Heart right ventricle (tissue), 16 donors: ENCODE results near the gene SSBP1. TPM values are rescaled to one million over a fixed set of nuclear protein-coding genes. Genes with fewer than 3 reads are reported as not detected.

Experiments
- ATAC-seq, 8 donors: fragments of 200-7000 bp; cut with Tn5 transposase; one replicate each; pipeline ENCODE4 v1.9.1; 2020; ENCODE audit warnings: mild to moderate bottlenecking in 8 of 8, moderate library complexity in 8 of 8, moderate number of reproducible peaks in 1 of 8
- DNase-seq, 2 donors: peaks; one replicate each; pipeline ENCODE4 v3.0.0-alpha.2; 2020
- H3K27ac ChIP-seq, 10 donors: fragments of 200-600 bp; sonication (generic) in 2 of 10; one replicate each; pipeline versions ENCODE4 v1.5.0 to v1.8.0; 2020 to 2022; ENCODE audit warnings: mild to moderate bottlenecking in 3 of 10
- H3K27me3 ChIP-seq, 7 donors: fragments of 200-600 bp; one replicate each; pipeline ENCODE4 v1.8.0; 2021 to 2022; ENCODE audit warnings: mild to moderate bottlenecking in 2 of 7
- H3K36me3 ChIP-seq, 9 donors: fragments of 200-600 bp; sonication (generic) in 1 of 9; one replicate each; pipeline versions ENCODE4 v1.5.0 to v1.8.0; 2020 to 2022; ENCODE audit warnings: mild to moderate bottlenecking in 2 of 9
- H3K4me1 ChIP-seq, 9 donors: fragments of 200-600 bp; sonication (generic) in 1 of 9; one replicate each; pipeline versions ENCODE4 v1.5.0 to v1.8.0; 2020 to 2022; ENCODE audit warnings: mild to moderate bottlenecking in 4 of 9
- H3K4me3 ChIP-seq, 10 donors: fragments of 200-600 bp; sonication (generic) in 2 of 10; one replicate each; pipeline versions ENCODE4 v1.5.0 to v1.8.0; 2020 to 2022; ENCODE audit warnings: mild to moderate bottlenecking in 7 of 10, moderate library complexity in 2 of 10
- H3K9me3 ChIP-seq, 11 donors: fragments of 200-600 bp in 10 of 11; sonication (generic) in 2 of 11; one replicate each; pipeline versions ENCODE4 v1.5.0 to v1.8.0; 2013 to 2022; ENCODE audit warnings: mild to moderate bottlenecking in 2 of 11, control low read depth in 1 of 11, moderate library complexity in 1 of 11
- WGBS, 2 donors: extraction: QIAGEN DNeasy Blood & Tissue Kit; methylation state at CpG; one replicate each; pipeline ENCODE4 v1.1.7; 2013; ENCODE audit warnings: inconsistent platforms in 1 of 2; 5-methylcytosine and 5-hydroxymethylcytosine counted together
- intact Hi-C, 10 donors: fragments of 100-400 bp; cut with DNase I; formaldehyde crosslinking; loops; one replicate each; pipeline versions ENCODE4 v1.11.1 to v1.14.2; 2022
- polyA plus RNA-seq, 2 donors: library from polyadenylated mRNA; stranded (reverse); fragments of 200-250 nt; gene quantifications; one replicate each; pipeline ENCODE4 v1.2.3, GENCODE V29; 2013
- total RNA-seq, 10 donors: library from RNA; stranded (reverse); fragmentation: NEBNext Ultra II Directional in 3 of 10; extraction: Animal tissue kit (Norgen Biotek cat#: 25700) in 3 of 10; gene quantifications; one replicate each; pipeline versions ENCODE4 v1.2.1 to v1.2.4, GENCODE V29; 2021 to 2023
- TF ChIP-seq, protein P1 (sequence below), 9 donors: fragments of 200-600 bp; sonication (generic) in 2 of 9; IDR thresholded peaks; one replicate each; pipeline versions ENCODE4 v1.5.0 to v1.8.0; 2021 to 2022; ENCODE audit warnings: antibody characterized with exemption in 9 of 9, mild to moderate bottlenecking in 5 of 9, moderate library complexity in 1 of 9
- donor health status: Arrhythmogenic right ventricular cardiomyopathy.
- donor health status: ischemic (EF 13 %, LVEDD 7.1; RV severe dilation, severe dysfunction).
- donor health status: healthy with polysubstance abuse.
- donor health status: DM: no; HTN: yes; CAD: no.
- donor health status: DM: no; HTN: no; CAD: no.
- donor health status: ischemic (EF 25% LVEDD 6.9; RV normal size, moderate dysfunction).
- donor health status: ischemic (EF 25% LVEDD 5.7; RV mildly dilated, moderate dysfunction).
- donor health status: healthy.
- donor health status: DM: yes; HTN: yes; CAD: no.
- donor health status: Ischemic cardiomyopathy.
- donor health status: ischemic (EF 35%, LVEDD 5.7; RV mildly dilated, moderate dysfunction).
- donor health status: nonischemic (EF 11% LVEDD 7.7; RV severe dilation, severe dysfunction).
- donor health status: DM: yes; HTN: yes; CAD: no.
- donor health status: PGD.
- donor health status: ischemic (EF 29% LVEDD 5.4; RV normal size, mild dysfunction).
- donor health status: nonischemic (EF 23%, LVEDD 6.1; RV moderate dilation, normal function).

Gene SSBP1
- total and polyA plus RNA-seq, 12 donors: 97.4 to 256 (median 109) TPM

DNA sequence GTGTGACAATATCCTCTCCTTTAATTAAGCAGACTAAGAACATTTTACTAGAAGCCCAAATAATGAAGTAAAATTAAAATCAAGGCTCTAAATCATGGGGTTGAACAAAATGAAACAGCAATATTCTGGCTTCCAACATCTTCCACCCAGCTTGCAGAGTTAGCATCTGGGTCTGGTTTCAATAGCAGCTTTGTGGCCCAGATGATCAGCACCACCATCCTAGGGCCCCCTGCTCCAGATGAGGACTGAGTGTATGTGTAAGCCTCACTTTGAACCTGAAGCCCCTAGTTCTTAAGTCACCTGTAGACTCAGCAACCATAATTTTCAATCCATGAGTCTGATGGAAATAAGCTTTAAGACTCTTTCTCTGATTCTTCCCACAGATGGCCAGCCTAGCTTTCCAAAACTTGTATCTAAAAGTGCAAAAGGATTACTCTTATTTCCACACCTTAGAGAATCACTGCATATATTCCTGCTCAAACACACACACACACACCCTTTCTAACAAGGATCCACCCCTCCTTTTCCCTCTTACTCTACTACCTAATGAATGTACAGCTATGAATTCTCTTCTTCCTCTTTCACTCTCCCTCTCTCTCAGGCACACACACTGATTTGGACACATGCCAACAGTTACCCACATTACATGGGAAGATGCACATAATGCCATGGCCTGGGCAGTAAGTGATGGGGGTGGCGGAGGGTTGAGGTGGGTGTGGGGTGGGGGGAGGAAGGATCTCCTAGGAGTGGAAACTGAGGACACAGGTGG, 39.7 kb upstream of the SSBP1 start:
- DNase-seq (no peak), ATAC-seq (no peak)
- no peak overlapping the region for H3K27ac ChIP-seq
- WGBS, 2 donors: 91 to 100% methylated on average over 1 of the region's 1 CpG
- TF ChIP-seq, protein P1, sequence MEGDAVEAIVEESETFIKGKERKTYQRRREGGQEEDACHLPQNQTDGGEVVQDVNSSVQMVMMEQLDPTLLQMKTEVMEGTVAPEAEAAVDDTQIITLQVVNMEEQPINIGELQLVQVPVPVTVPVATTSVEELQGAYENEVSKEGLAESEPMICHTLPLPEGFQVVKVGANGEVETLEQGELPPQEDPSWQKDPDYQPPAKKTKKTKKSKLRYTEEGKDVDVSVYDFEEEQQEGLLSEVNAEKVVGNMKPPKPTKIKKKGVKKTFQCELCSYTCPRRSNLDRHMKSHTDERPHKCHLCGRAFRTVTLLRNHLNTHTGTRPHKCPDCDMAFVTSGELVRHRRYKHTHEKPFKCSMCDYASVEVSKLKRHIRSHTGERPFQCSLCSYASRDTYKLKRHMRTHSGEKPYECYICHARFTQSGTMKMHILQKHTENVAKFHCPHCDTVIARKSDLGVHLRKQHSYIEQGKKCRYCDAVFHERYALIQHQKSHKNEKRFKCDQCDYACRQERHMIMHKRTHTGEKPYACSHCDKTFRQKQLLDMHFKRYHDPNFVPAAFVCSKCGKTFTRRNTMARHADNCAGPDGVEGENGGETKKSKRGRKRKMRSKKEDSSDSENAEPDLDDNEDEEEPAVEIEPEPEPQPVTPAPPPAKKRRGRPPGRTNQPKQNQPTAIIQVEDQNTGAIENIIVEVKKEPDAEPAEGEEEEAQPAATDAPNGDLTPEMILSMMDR (IDR thresholded peaks at IDR 0.05): no peak
- H3K36me3 ChIP-seq: no peaks in the 10 kb centered on the region
- no peaks in the 10 kb centered on the region for H3K27me3 ChIP-seq
- intact Hi-C loops: no loop called here
- no peak overlapping the region for H3K4me3 ChIP-seq
- no peaks in the 10 kb centered on the region for H3K9me3 ChIP-seq
- H3K4me1 ChIP-seq: peaks cover 0 to 66% (median 45%) of the 10 kb centered on the region in 9 donors

DNA sequence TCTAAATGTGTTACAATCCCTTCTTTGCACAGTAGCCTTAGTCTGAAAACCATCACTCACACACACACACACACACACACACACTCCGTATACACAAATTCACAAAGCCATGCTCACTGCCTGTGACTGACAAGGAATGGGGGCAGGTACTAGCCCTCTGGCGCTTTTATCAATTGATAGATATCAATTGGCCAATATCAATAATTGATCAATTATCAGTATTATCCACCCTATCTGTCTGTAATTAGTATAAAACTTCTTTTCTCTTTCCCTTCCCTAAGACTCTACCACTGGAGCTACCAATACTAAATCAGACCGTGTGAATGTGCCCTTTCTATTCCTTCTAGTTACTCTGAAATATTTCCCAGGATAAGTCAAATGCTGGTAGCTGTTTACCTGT, 38.3 kb upstream of the SSBP1 start:
- H3K36me3 ChIP-seq: no peaks in the 10 kb centered on the region
- ATAC-seq: no peak
- no peak for DNase-seq
- intact Hi-C loops: loop anchor here in 2 of 10 donors (5.0 kb wide), 2 partner anchors 37 to 48 kb away; partner anchors contain the start of gene SSBP1 (in 2 of the 2)
- WGBS, 2 donors: 82% methylated on average over 3 of the region's 3 CpGs
- H3K4me1 ChIP-seq: peaks cover 0 to 60% (median 45%) of the 10 kb centered on the region in 9 donors
- H3K27ac ChIP-seq: no peak overlapping the region
- H3K4me3 ChIP-seq: no peak overlapping the region
- TF ChIP-seq, protein P1 (IDR thresholded peaks at IDR 0.05): no peak
- H3K27me3 ChIP-seq: no peaks in the 10 kb centered on the region
- no peaks in the 10 kb centered on the region for H3K9me3 ChIP-seq

DNA sequence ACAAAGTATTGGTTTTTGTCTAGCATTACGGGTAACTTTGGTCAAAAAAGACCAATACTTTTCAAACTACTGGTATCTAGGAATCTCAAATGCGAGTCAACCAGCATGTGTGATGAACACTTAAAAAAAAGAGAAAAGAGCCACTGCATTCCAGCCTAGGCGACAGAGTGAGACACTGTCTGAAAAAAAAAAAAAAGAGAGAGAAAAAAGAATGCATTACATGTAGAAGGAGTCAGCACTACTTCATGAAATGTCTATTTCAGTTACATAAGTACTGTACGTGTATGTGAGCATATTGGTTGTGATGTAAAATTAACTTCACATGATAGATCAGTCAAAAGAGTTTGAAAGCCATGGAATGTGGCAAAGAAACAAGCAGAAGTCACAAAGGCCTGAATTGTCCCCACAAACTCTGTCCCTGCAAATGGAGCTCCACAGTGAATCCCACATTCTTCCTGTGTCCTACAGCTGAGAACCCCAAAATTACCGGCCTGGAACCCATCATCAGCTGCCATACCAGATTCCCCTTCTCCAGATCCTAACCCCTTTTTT, 37.8 kb upstream of the SSBP1 start:
- Histone ChIP-seq H3K36me3 (no peaks in the 10 kb centered on the region), H3K4me1 (peaks cover 0 to 60% (median 44%) of the 10 kb centered on the region in 9 donors), H3K9me3 (no peaks in the 10 kb centered on the region), H3K27me3 (no peaks in the 10 kb centered on the region), H3K27ac (peak overlapping the region in 7 of 10 donors; percentile 79 to 91 (median 86)), H3K4me3 (peak overlapping the region in 7 of 10 donors; percentile 70 to 86 (median 80))
- intact Hi-C loops: loop anchor here in 2 of 10 donors (5.0 kb wide), 2 partner anchors 37 to 48 kb away; partner anchors contain the start of gene SSBP1 (in 2 of the 2)
- DNase-seq: no peak
- ATAC-seq: no peak
- 64 to 70% methylated on average over 5 of the region's 5 CpGs for WGBS, 2 donors
- TF ChIP-seq, protein P1 (IDR thresholded peaks at IDR 0.05): no peak

DNA sequence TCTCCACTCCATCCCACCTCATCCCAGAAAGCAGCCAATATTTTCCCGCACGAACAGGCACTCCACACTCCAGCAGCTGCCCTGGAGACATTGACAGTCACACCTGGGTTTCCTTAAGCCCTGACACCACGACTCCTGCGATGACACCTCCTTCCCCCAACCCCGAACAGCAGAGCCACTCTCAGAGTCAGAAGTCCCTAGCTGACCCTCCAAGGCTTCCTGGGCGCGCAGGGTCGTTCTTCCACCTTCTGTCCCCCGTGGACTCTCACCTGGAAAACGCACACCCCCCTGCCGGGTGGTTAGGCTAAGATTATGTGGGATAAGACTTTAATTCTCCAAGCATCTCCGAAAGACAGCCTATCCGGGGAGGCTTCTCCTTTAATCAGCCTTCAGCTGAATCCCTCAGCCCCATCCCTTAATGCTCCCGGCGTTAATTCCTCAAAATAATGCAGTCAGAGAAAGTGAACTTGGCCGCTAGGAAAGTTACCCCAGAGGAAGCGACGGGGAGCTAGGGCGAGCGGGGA, 37.2 kb upstream of the SSBP1 start:
- ATAC-seq (peak in 7 of 8 donors; percentile 10 to 43 (median 16)), DNase-seq (peak in 1 of 2 donors; percentile 14)
- intact Hi-C loops: loop anchor here in 2 of 10 donors (5.0 kb wide), 2 partner anchors 36 to 49 kb away; partner anchors contain the start of gene SSBP1 (in 2 of the 2)
- H3K4me3 ChIP-seq: peak overlapping the region; percentile 70 to 92 (median 84)
- H3K9me3 ChIP-seq: no peaks in the 10 kb centered on the region
- peaks cover 0 to 56% (median 38%) of the 10 kb centered on the region in 9 donors for H3K4me1 ChIP-seq
- H3K27ac ChIP-seq: peak overlapping the region in 9 of 10 donors; percentile 79 to 91 (median 87)
- H3K36me3 ChIP-seq: no peaks in the 10 kb centered on the region
- H3K27me3 ChIP-seq: no peaks in the 10 kb centered on the region
- 15 to 20% methylated on average over 20 of the region's 20 CpGs for WGBS, 2 donors
- TF ChIP-seq, protein P1 (IDR thresholded peaks at IDR 0.05): no peak
